Stomach (tissue), 9 donors: ENCODE results near the gene FGF6. TPM values are rescaled to one million over a fixed set of nuclear protein-coding genes. Genes with fewer than 3 reads are reported as not detected.
"Not testable (repeated sequence)": the region's sequence is repeated elsewhere in the genome, so short reads cannot be mapped to it uniquely, and the experiment has no call there.

ENCODE experiments used
- DNase-seq, 2 donors: peaks; one replicate each; pipeline versions ENCODE4 v3.0.0 to v3.0.0-alpha.2; 2013 to 2019
- H3K27ac ChIP-seq, 5 donors: fragments of 200-600 bp in 4 of 5; sonication (generic) in 4 of 5; one replicate each; pipeline ENCODE4 v1.5.1; 2013 to 2019; ENCODE audit warnings: mild to moderate bottlenecking in 1 of 5, moderate library complexity in 1 of 5
- H3K27me3 ChIP-seq, 3 donors: fragments of 200-600 bp; sonication (generic); one replicate each; pipeline ENCODE4 v1.5.1; 2017 to 2019; ENCODE audit warnings: mixed run types in 1 of 3
- H3K36me3 ChIP-seq, 4 donors: fragments of 200-600 bp; sonication (generic); 1 replicate in 3 of 4; 2 replicates in 1 of 4; pipeline ENCODE4 v1.5.1; 2016 to 2019
- H3K4me1 ChIP-seq, 4 donors: fragments of 200-600 bp; sonication (generic); one replicate each; pipeline ENCODE4 v1.5.1; 2016 to 2019
- H3K4me3 ChIP-seq, 4 donors: fragments of 200-600 bp; sonication (generic) in 3 of 4; one replicate each; pipeline ENCODE4 v1.5.1; 2016 to 2019; ENCODE audit warnings: mild to moderate bottlenecking in 1 of 4
- H3K9me3 ChIP-seq, 4 donors: fragments of 200-600 bp; sonication (generic); one replicate each; pipeline ENCODE4 v1.5.1; 2016 to 2019
- CTCF ChIP-seq, 7 experiments: fragments of 450-650 bp in 4 of 7; fragments of 200-600 bp in 3 of 7; sonication (generic) in 3 of 7; IDR thresholded peaks; one replicate each; pipeline ENCODE4 v1.5.1; 2016 to 2019; ENCODE audit warnings: antibody characterized with exemption in 7 of 7, control low read depth in 2 of 7, mild to moderate bottlenecking in 1 of 7
- EP300 ChIP-seq: sonication (generic); formaldehyde crosslinking; IDR thresholded peaks from one replicate; pipeline ENCODE4 v1.6.1; 2017; ENCODE audit warnings: antibody characterized with exemption
- POLR2A ChIP-seq, 4 donors: fragments of 450-650 bp; IDR thresholded peaks; one replicate each; pipeline ENCODE4 v1.6.1; 2016; ENCODE audit warnings: antibody characterized with exemption in 4 of 4, control low read depth in 2 of 4, mild to moderate bottlenecking in 1 of 4, moderate library complexity in 1 of 4
- POLR2AphosphoS5 ChIP-seq, 3 donors: sonication (generic); formaldehyde crosslinking; IDR thresholded peaks; one replicate each; pipeline ENCODE4 v1.6.1; 2016; ENCODE audit warnings: antibody characterized with exemption in 3 of 3
- WGBS, 5 donors: extraction: QIAGEN DNeasy Blood & Tissue Kit in 3 of 5; methylation state at CpG; one replicate each; pipeline versions ENCODE4 v1.1.5 to v1.1.7; 2013 to 2018; 5-methylcytosine and 5-hydroxymethylcytosine counted together
- intact Hi-C: fragments of 100-400 bp; cut with DNase I; formaldehyde crosslinking; loops from one replicate; pipeline ENCODE4 v1.15.1; 2023; ENCODE audit warnings: low total_unique reads
- polyA plus RNA-seq, 3 donors: library from polyadenylated mRNA; stranded (reverse); fragments of 200-250 nt; gene quantifications; one replicate each; pipeline ENCODE4 v1.2.3, GENCODE V29; 2013
- total RNA-seq, 5 donors: library from RNA; depleted of rRNA; stranded (reverse); fragments of >200 nt; gene quantifications; one replicate each; pipeline versions ENCODE4 v1.1.0 to v1.2.3, GENCODE V29; 2014 to 2016
- donor health status: healthy with polysubstance abuse.
- donor health status: Bipolar disorder and iron deficiency.
- donor health status: healthy.

Gene FGF6
- total and polyA plus RNA-seq, 8 donors: not detected

DNA sequence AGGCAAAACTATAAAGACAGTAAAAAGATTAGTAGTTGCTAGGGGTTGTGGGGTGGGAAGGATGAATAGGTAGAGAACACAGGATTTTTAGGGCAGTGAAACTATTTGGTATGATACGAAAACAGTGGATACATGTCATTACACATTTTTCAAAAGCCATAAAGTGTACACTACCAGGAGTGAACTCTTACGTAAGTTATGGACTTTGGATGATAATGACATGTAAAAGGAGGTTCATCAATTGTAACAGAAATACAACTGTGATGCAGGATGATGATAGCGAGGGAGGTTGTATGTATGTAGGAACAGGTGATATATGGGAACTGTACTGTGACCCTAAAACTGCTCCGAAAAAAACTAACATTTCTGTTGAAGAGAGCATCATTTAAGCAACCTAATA is 15.1 kb upstream of the FGF6 start:
- no peak overlapping the region for H3K27ac ChIP-seq
- intact Hi-C loops: no loop called here
- WGBS, 5 donors: 84 to 94% (median 92%) methylated on average over 4 of the region's 4 CpGs
- H3K27me3 ChIP-seq: no peaks in the 10 kb centered on the region
- no peaks in the 10 kb centered on the region for H3K4me1 ChIP-seq
- H3K4me3 ChIP-seq: no peak overlapping the region
- no peak for DNase-seq
- no peaks in the 10 kb centered on the region for H3K9me3 ChIP-seq
- no peaks in the 10 kb centered on the region for H3K36me3 ChIP-seq
- TF ChIP-seq POLR2A (IDR thresholded peaks at IDR 0.05) (no peak), POLR2AphosphoS5 (IDR thresholded peaks at IDR 0.05) (no peak), EP300 (no peak), CTCF (IDR thresholded peaks at IDR 0.05) (no peak)

DNA sequence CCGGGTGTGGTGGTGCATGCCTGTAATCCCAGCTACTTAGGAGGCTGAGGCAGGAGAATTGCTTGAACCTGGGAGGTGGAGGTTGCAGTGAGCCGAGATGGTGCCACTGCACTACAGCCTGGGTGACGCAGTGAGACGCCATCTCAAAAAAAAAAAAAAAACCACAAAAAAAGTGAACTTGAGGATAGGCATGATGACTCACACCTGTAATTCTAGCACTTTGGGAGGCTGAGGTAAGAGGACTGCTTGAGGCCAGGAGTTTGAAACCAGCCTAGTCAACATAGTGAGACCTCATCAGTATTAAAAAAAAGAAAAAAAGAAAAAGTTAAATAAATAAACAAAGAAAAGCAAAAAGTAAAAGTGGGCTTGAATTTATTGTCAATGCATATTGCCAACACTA is 10.2 kb upstream of the FGF6 start:
- H3K36me3 ChIP-seq, H3K4me3 ChIP-seq, intact Hi-C loops, H3K27ac ChIP-seq, DNase-seq, H3K4me1 ChIP-seq: not testable (repeated sequence)
- peaks cover 0 to 14% (median 0%) of the 10 kb centered on the region in 3 donors for H3K27me3 ChIP-seq
- WGBS, 5 donors: 77 to 88% (median 84%) methylated on average over 3 to 4 of the region's 4 CpGs
- peaks cover 0 to 10% (median 0%) of the 10 kb centered on the region in 4 donors for H3K9me3 ChIP-seq

DNA sequence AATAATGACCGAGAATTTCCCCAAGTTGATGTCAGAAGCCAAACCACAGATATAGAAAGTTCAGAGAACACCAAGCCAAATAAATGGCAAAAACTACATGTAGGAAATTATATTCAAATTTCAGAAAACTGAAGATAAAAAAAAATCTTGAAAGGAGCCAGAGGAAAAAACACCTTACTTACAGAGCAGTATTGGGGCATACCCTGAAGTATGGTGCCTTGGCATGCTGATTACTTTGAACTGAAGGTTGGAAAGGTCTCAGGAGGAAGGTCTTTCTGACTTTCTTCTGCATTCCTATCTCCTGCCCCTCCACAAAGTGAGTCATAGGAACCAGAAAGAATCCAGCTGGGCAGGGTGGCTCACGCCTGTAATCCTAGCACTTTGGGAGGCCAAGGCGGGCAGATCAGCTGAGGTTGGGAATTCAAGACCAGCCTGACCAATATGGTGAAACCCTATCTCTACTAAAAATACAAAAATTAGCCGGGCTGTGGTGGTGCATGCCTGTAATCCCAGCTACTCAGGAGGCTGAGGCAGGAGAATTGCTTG is 8.8 kb upstream of the FGF6 start:
- H3K4me3 ChIP-seq: no peak overlapping the region
- 75 to 90% (median 81%) methylated on average over 4 of the region's 4 CpGs for WGBS, 5 donors
- H3K4me1 ChIP-seq: no peaks in the 10 kb centered on the region
- TF ChIP-seq CTCF (IDR thresholded peaks at IDR 0.05) (no peak), POLR2AphosphoS5 (IDR thresholded peaks at IDR 0.05) (no peak), EP300 (no peak)
- no peak for DNase-seq
- intact Hi-C loops: no loop called here
- peaks cover 0 to 22% (median 0%) of the 10 kb centered on the region in 3 donors for H3K27me3 ChIP-seq
- H3K9me3 ChIP-seq: peaks cover 0 to 10% (median 0%) of the 10 kb centered on the region in 4 donors
- H3K27ac ChIP-seq: no peak overlapping the region
- no peaks in the 10 kb centered on the region for H3K36me3 ChIP-seq

GRCh38 chr12:4451694-4452093 is 6.1 kb upstream of the FGF6 start:
- no peak overlapping the region for H3K27ac ChIP-seq
- H3K36me3 ChIP-seq: no peaks in the 10 kb centered on the region
- peaks cover 0 to 22% (median 0%) of the 10 kb centered on the region in 3 donors for H3K27me3 ChIP-seq
- intact Hi-C loops: no loop called here
- no peak overlapping the region for H3K4me3 ChIP-seq
- no peak for TF ChIP-seq POLR2A (IDR thresholded peaks at IDR 0.05)
- DNase-seq: no peak
- no peaks in the 10 kb centered on the region for H3K4me1 ChIP-seq
- H3K9me3 ChIP-seq: peaks cover 0 to 10% (median 0%) of the 10 kb centered on the region in 4 donors
- 65 to 77% (median 75%) methylated on average over 7 of the region's 7 CpGs for WGBS, 5 donors

DNA sequence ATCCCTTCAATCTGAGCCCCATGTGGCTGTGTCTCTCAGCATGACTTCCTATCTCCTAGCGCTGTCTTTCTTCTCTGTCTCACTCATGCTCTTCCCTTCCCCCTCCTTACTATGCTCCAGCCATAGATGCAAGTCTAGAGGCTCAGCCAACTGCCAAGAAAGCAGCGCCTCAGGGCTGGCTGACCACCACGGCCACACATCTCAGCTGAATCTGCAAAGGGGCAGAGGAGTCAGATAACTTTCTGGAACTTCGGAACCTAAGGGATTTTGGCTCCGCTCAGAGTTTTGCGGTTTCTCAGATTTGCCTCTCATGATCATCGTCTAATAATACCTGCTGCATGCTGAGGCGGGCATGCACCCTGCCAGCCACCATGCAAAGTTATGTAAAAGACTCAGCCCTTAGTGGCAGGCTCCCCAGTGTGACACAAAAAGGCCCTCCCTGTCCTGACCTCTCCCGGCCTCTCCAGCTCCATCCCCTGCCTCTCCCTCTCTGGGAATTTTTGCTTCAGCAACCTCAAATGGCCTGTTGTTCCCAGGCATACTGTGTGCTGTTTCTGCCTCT is 5.0 kb upstream of the FGF6 start:
- Histone ChIP-seq H3K36me3 (no peaks in the 10 kb centered on the region), H3K9me3 (peaks cover 0 to 10% (median 0%) of the 10 kb centered on the region in 4 donors), H3K4me1 (no peaks in the 10 kb centered on the region), H3K27ac (no peak overlapping the region), H3K4me3 (no peak overlapping the region), H3K27me3 (peaks cover 0 to 22% (median 0%) of the 10 kb centered on the region in 3 donors)
- TF ChIP-seq POLR2A (IDR thresholded peaks at IDR 0.05) (no peak), CTCF (IDR thresholded peaks at IDR 0.05) (no peak), POLR2AphosphoS5 (IDR thresholded peaks at IDR 0.05) (no peak), EP300 (no peak)
- intact Hi-C loops: no loop called here
- WGBS, 5 donors: 50 to 65% (median 56%) methylated on average over 9 of the region's 9 CpGs
- peak in 1 of 2 donors; percentile 18 for DNase-seq
